WTC11 (cell line): ENCODE data around the gene HRH1.

Source experiments
- CTCF ChIP-seq: fragments of 200-600 bp; IDR thresholded peaks from 2 replicates; pipeline ENCODE4 v1.8.0; 2022; ENCODE audit warnings: antibody characterized with exemption
- TEAD1 ChIP-seq: sonication (generic); formaldehyde crosslinking; IDR thresholded peaks from 2 replicates; pipeline ENCODE4 v1.8.0; 2022; ENCODE audit warnings: mild to moderate bottlenecking, missing genetic modification reagents

- no peak for TF ChIP-seq TEAD1 (CRISPR knock-in tag)
- no peak for TF ChIP-seq CTCF
These were observed 67.6 kb downstream of the HRH1 start for GRCh38 chr3:11221818-11222415.
